Spleen (tissue), 7 donors: ENCODE results near the gene PPIG.

Experiments used
- POLR2A ChIP-seq, 3 donors: fragments of 450-650 bp; IDR thresholded peaks; one replicate each; pipeline ENCODE4 v1.5.1; 2017; ENCODE audit warnings: antibody characterized with exemption in 3 of 3, mild to moderate bottlenecking in 1 of 3
- POLR2AphosphoS5 ChIP-seq, 3 donors: sonication (generic); formaldehyde crosslinking; IDR thresholded peaks; one replicate each; pipeline ENCODE4 v1.5.1; 2017; ENCODE audit warnings: antibody characterized with exemption in 3 of 3
- TF ChIP-seq, protein P1 (sequence below), 11 experiments: fragments of 200-600 bp in 7 of 11; fragments of 450-650 bp in 4 of 11; sonication (generic) in 4 of 11; IDR thresholded peaks in 8 of 11; conservative IDR thresholded peaks in 3 of 11; 1 replicate in 7 of 11; 2 replicates in 4 of 11; pipeline versions ENCODE4 v1.4.0 to v1.8.0; 2016 to 2021; ENCODE audit warnings: antibody characterized with exemption in 11 of 11, inconsistent platforms in 4 of 11, mild to moderate bottlenecking in 1 of 11
- donor health status: DM: no; HTN: no; CAD: no; lungs with moderate emphysema.
- donor health status: DM: no; HTN: no; CAD: no.
- donor health status: DM: no; HTN: no; CAD: no.

DNA sequence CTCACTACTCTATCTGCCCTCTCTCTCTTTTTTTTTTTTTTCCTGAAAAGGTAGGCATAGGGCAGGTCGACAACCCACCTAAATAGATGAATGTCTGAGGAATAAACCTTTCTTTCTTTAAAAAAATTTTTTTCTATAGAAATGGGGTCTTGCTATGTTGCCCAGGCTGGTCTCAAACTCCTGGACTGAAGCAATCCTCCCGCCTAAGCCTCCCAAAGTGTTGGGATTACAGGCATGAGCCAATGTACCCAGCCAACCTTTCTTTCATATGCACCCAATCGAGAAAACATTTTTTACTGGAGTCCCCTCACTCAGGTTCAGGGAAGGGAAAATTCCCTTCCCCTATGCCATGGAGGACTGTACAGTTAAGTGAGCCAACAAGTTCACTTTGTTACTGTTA is 79.1 kb downstream of the PPIG start:
- TF ChIP-seq POLR2AphosphoS5 (IDR thresholded peaks at IDR 0.05) (no peak), POLR2A (IDR thresholded peaks at IDR 0.05) (no peak)
- TF ChIP-seq, protein P1, sequence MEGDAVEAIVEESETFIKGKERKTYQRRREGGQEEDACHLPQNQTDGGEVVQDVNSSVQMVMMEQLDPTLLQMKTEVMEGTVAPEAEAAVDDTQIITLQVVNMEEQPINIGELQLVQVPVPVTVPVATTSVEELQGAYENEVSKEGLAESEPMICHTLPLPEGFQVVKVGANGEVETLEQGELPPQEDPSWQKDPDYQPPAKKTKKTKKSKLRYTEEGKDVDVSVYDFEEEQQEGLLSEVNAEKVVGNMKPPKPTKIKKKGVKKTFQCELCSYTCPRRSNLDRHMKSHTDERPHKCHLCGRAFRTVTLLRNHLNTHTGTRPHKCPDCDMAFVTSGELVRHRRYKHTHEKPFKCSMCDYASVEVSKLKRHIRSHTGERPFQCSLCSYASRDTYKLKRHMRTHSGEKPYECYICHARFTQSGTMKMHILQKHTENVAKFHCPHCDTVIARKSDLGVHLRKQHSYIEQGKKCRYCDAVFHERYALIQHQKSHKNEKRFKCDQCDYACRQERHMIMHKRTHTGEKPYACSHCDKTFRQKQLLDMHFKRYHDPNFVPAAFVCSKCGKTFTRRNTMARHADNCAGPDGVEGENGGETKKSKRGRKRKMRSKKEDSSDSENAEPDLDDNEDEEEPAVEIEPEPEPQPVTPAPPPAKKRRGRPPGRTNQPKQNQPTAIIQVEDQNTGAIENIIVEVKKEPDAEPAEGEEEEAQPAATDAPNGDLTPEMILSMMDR (IDR thresholded peaks at IDR 0.05 in 8 of 11, conservative IDR thresholded peaks at IDR 0.05 in 3 of 11): no peak
